ENCODE results near the gene SRMS.

DNA sequence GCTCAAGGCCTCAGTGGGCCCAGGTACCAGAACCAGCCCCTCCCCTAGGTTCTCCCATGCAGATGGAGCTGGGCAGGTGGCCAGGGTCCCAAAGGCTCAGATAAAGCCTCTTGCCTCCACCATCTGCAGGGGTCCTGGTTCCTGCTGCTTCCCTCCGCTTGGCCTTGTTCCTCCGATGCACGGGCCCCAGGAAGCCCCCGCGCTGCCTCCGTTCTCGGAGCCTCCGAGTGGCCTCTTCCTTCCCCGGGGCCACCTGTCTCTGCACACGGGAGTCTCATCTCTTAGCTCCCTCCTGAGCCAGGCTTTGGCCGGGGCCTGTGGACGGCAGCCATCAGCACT lies 8.5 kb downstream of the SRMS start:
- TF ChIP-seq CTCF (IDR thresholded peaks at IDR 0.05), result no peak
- TF ChIP-seq POLR2A (IDR thresholded peaks at IDR 0.05), result no peak

Measured in thyroid gland (tissue), 4 donors.